Ectodermal cell (in vitro differentiated cells): ENCODE results near the gene DBN1.

ENCODE experiments used
- H3K27ac ChIP-seq: 2 replicates; pipeline ENCODE4 v1.7.0; 2013; ENCODE audit warnings: mild to moderate bottlenecking, low read depth, low read length; ENCODE audit not compliant: insufficient read depth, poor library complexity, severe bottlenecking
- H3K27me3 ChIP-seq: 2 replicates; pipeline ENCODE4 v1.7.0; 2013; ENCODE audit warnings: mild to moderate bottlenecking, low read length; ENCODE audit not compliant: insufficient read depth, control insufficient read depth, poor library complexity, severe bottlenecking
- H3K36me3 ChIP-seq: one replicate; pipeline ENCODE4 v1.7.0; 2013; ENCODE audit warnings: low read length; ENCODE audit not compliant: control insufficient read depth, insufficient read depth
- H3K4me1 ChIP-seq: one replicate; pipeline ENCODE4 v1.7.0; 2013; ENCODE audit warnings: low read length; ENCODE audit not compliant: control insufficient read depth, insufficient read depth
- H3K4me3 ChIP-seq: 2 replicates; pipeline ENCODE4 v1.7.0; 2013; ENCODE audit warnings: low read depth, low read length, control low read depth; ENCODE audit not compliant: insufficient read depth
- H3K9me3 ChIP-seq: 2 replicates; pipeline ENCODE4 v1.7.0; 2013; ENCODE audit warnings: mild to moderate bottlenecking, low read length, moderate library complexity; ENCODE audit not compliant: control insufficient read depth
- WGBS, 2 experiments: methylation state at CpG; one replicate each; pipeline ENCODE4 v1.1.7; 2013; ENCODE audit warnings: missing lambda C conversion rate in 2 of 2; 5-methylcytosine and 5-hydroxymethylcytosine counted together

The DBN1 gene

GRCh38 chr5:177504086-177505056 lies 30.9 kb upstream of the DBN1 start:
- H3K4me1 ChIP-seq, result peaks cover 14% of the 10 kb centered on the region
- H3K36me3 ChIP-seq, result no peaks in the 10 kb centered on the region
- no peak overlapping the region for H3K27ac ChIP-seq
- no peaks in the 10 kb centered on the region for H3K9me3 ChIP-seq
- H3K27me3 ChIP-seq, result peaks cover 4% of the 10 kb centered on the region
- H3K4me3 ChIP-seq, result no peak overlapping the region
- WGBS, 2 experiments, result 95 to 97% methylated on average over 47 of the region's 47 CpGs

DNA sequence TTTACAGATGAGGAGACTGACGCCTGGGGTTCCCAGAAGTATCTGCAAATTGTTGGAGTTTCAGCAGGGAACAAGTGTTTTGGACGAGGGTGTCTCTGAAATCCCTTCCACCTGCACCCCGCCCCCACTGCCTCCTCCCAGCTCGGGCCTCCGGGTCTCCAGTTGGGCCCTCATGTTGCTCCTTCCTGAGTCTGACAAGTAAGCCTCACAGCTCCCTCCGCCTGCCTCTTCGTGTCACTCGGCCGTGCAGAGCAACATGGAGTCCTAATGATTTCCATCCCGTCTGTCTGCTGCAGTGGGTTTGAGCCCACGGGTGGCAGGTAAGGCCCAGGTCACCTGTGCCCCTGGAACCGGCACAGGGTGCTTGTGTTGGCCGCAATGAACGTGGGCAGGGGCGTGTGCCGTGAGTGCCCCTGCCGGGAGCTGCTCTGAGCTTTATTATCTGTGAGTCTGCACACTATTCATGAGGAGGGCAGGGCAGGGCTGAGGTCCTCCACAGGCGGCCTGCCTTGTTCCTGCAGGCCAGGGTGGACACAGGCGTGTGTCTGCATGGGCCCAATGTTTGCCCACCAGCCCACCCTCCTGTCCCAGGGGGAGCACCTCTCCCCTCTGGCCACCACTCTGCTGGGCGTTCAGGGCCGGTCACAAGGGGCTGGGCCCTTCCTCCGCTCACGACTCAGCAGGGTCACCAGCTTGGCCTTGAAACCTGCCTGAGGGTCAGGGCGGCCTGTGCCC lies 30.1 kb upstream of the DBN1 start:
- H3K27me3 ChIP-seq, result peaks cover 12% of the 10 kb centered on the region
- peaks cover 9% of the 10 kb centered on the region for H3K4me1 ChIP-seq
- no peaks in the 10 kb centered on the region for H3K36me3 ChIP-seq
- no peaks in the 10 kb centered on the region for H3K9me3 ChIP-seq
- 91 to 93% methylated on average over 24 of the region's 24 CpGs for WGBS, 2 experiments
- no peak overlapping the region for H3K27ac ChIP-seq
- no peak overlapping the region for H3K4me3 ChIP-seq

DNA sequence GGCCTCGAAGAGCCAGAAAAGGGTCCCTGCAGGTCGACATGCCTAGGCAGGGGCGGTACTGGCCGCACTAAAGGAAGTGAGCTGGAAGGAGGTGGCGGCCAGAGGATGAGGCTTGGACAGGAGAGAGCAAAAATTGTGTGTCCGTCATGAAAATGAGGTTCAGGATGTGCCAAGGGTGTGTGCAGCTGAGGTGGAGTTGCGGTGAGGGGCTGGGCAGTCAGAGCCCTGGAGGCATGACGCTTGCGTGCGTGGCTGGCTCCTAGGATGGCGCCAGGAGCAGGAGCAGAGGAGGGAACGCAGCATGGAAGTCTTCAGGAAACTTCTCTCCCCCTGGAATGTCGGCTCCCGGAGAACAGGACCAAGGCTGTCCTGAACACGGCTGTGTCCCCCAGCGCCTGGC lies 29.5 kb upstream of the DBN1 start:
- H3K4me1 ChIP-seq, result peaks cover 9% of the 10 kb centered on the region
- no peak overlapping the region for H3K27ac ChIP-seq
- no peaks in the 10 kb centered on the region for H3K9me3 ChIP-seq
- 86 to 87% methylated on average over 16 of the region's 16 CpGs for WGBS, 2 experiments
- peaks cover 19% of the 10 kb centered on the region for H3K27me3 ChIP-seq
- no peak overlapping the region for H3K4me3 ChIP-seq
- no peaks in the 10 kb centered on the region for H3K36me3 ChIP-seq

- Histone ChIP-seq H3K27ac (no peak overlapping the region), H3K4me3 (no peak overlapping the region), H3K27me3 (peaks cover 22% of the 10 kb centered on the region), H3K36me3 (no peaks in the 10 kb centered on the region), H3K4me1 (peaks cover 9% of the 10 kb centered on the region), H3K9me3 (no peaks in the 10 kb centered on the region)
- 67 to 69% methylated on average over 9 of the region's 9 CpGs for WGBS, 2 experiments
Measured at GRCh38 chr5:177501874-177502678, 28.6 kb upstream of the DBN1 start.

- Histone ChIP-seq H3K27me3 (peaks cover 22% of the 10 kb centered on the region), H3K36me3 (no peaks in the 10 kb centered on the region), H3K9me3 (no peaks in the 10 kb centered on the region), H3K27ac (no peak overlapping the region), H3K4me1 (peaks cover 9% of the 10 kb centered on the region), H3K4me3 (no peak overlapping the region)
- WGBS, 2 experiments, result 32 to 35% methylated on average over 10 of the region's 10 CpGs
Measured at GRCh38 chr5:177500685-177501522, 27.5 kb upstream of the DBN1 start.

DNA sequence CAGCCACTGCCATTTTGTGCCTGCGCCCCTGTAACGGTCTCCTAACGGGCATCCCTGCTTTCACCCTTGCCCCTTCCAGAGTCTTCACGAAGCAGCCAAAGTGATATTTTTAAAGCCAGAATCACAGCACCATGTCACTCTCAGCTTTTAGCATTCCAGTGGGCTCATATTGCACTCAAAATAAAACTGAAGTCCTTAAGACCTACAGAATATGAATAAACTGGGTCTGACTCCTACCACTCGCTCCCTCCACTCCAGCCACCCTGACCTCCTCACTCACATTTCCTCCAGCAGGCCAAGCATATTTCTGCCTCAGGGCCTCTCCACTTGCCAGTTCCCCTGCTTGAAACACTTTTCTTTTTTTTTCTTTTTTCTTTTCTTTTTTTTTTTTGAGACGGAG lies 26.4 kb upstream of the DBN1 start:
- no peak overlapping the region for H3K27ac ChIP-seq

DNA sequence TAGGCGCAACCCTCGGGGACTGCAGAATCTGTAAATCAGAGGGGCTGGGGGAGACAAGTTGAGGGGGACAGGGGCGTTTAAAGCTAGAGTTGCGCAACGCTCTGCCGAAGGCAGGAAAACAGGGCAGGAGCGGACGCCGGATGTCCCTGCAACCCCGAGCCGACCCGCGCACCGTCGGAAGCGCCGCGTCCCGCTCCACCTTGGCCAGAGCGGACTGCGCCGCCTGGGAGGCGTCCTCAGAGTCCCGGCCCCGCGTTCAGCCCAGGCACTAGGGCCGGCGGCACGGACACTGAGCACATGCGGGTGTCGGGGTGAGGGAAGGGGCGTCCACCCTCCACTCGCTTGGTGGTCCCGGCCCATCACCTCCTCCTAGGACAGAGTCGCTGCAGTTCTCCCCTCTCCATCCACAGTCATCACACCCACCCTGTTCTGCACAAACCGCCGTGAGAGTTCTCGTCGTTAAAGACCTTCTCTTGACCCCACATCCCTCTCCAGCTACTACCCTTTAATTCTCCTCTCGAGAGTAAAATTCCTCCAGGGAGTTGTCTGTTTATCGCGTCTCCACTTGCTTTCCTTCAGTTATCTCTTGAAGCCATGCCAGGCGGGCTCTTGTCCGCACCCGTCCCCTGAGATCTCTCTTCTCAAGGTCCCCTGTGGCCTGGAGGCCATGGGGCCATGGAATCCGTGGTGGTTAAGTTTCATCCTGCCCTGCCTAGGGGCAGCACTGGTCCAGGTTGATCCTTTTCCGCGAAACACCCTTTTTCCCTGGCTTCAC lies 24.8 kb upstream of the DBN1 start:
- peaks cover 22% of the 10 kb centered on the region for H3K27me3 ChIP-seq
- peaks cover 30% of the 10 kb centered on the region for H3K4me1 ChIP-seq
- peak overlapping the region; percentile 86 for H3K4me3 ChIP-seq
- H3K36me3 ChIP-seq, result peaks cover 5% of the 10 kb centered on the region
- H3K27ac ChIP-seq, result no peak overlapping the region
- WGBS, 2 experiments, result 13 to 15% methylated on average over 48 of the region's 48 CpGs
- no peaks in the 10 kb centered on the region for H3K9me3 ChIP-seq

More for the DNA sequence above, 26.4 kb upstream of the DBN1 start:
- Histone ChIP-seq H3K4me1 (peaks cover 20% of the 10 kb centered on the region), H3K4me3 (no peak overlapping the region), H3K36me3 (no peaks in the 10 kb centered on the region), H3K9me3 (no peaks in the 10 kb centered on the region), H3K27me3 (peaks cover 22% of the 10 kb centered on the region)
- WGBS, 2 experiments, result 83 to 86% methylated on average over 6 of the region's 6 CpGs

DNA sequence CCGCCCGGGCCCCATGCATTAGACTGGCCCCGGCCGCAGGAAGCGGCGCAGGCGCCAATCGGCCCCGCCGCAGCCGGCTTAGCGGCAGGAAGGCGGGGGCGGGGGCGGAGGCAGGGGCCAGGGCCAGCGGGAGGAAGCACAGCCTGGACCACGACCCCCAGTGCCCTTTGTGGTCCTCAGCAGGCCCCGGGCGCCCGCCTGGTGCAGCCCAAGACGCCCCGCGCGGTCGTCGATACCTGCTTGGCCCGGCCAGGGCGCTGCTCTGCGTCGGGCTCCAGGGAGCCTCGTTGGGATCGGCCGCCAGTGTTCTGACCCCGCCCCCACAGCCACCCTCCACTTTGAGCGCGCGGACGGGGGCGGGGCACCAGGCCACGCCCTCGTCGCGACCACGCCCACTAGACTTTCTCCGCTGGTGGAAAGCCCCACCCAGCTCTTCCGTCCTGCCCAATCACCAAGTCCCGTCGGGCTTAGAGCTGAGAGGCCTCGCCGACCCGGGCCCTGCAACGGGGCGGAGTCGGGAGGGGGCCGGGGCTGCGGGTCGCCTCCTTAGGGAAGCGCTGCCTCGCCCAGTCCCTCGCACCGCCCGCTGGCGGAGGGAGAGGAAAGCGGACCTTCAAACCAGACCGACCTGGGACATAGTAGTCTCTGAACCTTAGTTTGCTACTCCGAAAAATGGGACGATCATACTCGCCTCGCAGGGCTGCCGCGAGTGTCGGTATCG lies 24.0 kb upstream of the DBN1 start, which contains the start of gene PDLIM7:
TSS of gene PDLIM7 (minus strand) at position 313 of the 721 bp plus-strand sequence. CDS start 1,092 bp downstream, outside the sequence.
- 0% methylated on average over 73 of the region's 73 CpGs for WGBS, 2 experiments
- peak within 1 kb of the TSS; percentile 86 for H3K4me3 ChIP-seq
- peaks cover 32% of the 10 kb centered on the region for H3K4me1 ChIP-seq
- H3K27me3 ChIP-seq, result peaks cover 22% of the 10 kb centered on the region
- H3K27ac ChIP-seq, result peak within 1 kb of the TSS; percentile 94
- no peaks in the 10 kb centered on the region for H3K9me3 ChIP-seq
- H3K36me3 ChIP-seq, result peaks cover 9% of the 10 kb centered on the region
